ENCODE results near the gene ACSF3.

Gene ACSF3

DNA sequence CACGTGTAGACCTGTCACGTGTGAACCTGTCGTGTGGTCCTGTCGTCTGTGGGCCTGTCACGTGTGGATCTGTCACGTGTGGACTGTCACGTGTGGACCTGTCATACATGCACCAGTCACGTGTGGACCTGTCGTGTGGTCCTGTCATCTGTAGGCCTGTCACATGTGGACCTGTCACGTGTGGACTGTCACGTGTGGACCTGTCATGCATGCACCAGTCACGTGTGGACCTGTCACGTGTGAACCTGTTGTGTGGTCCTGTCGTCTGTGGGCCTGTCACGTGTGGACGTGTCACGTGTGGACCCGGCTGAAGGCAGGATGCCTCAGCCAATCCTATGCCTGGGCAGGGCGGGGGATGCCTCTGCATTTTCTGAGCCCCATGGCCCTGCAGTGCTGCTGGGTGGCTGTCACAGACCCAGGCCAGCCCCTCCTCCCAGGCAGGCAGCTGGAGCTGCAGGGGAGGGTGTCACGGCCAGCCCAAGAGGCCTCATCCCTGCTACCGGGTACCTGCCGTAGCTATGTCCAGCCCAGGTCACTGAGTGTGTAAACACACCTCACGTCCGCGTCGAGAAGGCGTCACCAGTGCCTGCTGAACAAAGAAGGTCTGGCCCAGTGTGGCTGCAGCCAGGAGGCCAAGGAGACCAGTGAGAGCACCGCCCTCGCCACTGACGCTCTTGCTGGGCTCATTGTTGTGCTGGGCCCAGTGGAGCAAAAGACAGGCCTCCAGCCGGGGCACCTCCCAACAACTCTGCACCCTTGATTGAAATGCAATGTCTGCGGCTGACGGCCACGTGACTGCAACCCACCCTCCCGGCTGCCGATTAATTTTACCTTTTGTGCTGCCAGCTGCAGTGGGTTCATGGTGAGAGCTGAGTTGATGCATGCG lies 18.6 kb upstream of the ACSF3 start:
- TF ChIP-seq GATA2 (IDR thresholded peaks at IDR 0.05; ENCODE audit: low read depth, low read length): no peak

- TF ChIP-seq GATA3 (IDR thresholded peaks at IDR 0.05; ENCODE audit: low read depth, low read length) (no peak), GATA2 (IDR thresholded peaks at IDR 0.05; ENCODE audit: low read depth, low read length) (no peak)
Measured at GRCh38 chr16:89076159-89076558, 17.5 kb upstream of the ACSF3 start.

GRCh38 chr16:89077076-89077475 lies 16.6 kb upstream of the ACSF3 start:
- no peak for TF ChIP-seq GATA2 (IDR thresholded peaks at IDR 0.05; ENCODE audit: low read depth, low read length)
- no peak for TF ChIP-seq GATA3 (IDR thresholded peaks at IDR 0.05; ENCODE audit: low read depth, low read length)

DNA sequence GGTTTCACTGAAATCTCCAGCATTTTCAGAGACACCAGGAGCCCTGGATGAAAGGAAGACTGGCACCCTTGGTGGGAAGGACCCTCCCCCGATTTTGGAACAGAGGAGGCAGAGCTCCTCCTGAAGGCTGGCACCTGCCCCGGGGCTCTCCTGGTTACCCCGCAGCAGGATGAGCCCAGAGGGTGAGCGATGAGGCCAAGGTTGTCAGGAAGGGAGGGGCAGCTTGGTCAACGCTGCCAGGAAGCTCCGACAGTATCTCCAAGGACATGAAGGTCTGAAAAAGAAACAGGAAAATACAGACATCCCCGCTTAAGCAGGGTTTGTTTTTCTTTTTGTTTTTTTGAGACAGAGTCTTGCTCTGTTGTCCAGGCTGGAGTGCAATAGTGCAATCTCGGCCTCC lies 15.5 kb upstream of the ACSF3 start:
- TF ChIP-seq GATA2 (IDR thresholded peaks at IDR 0.05; ENCODE audit: low read depth, low read length) (no peak), GATA3 (IDR thresholded peaks at IDR 0.05; ENCODE audit: low read depth, low read length) (no peak)

- TF ChIP-seq GATA3 (IDR thresholded peaks at IDR 0.05; ENCODE audit: low read depth, low read length) (no peak), GATA2 (IDR thresholded peaks at IDR 0.05; ENCODE audit: low read depth, low read length) (no peak)
Measured at GRCh38 chr16:89079434-89079980, 14.1 kb upstream of the ACSF3 start.

DNA sequence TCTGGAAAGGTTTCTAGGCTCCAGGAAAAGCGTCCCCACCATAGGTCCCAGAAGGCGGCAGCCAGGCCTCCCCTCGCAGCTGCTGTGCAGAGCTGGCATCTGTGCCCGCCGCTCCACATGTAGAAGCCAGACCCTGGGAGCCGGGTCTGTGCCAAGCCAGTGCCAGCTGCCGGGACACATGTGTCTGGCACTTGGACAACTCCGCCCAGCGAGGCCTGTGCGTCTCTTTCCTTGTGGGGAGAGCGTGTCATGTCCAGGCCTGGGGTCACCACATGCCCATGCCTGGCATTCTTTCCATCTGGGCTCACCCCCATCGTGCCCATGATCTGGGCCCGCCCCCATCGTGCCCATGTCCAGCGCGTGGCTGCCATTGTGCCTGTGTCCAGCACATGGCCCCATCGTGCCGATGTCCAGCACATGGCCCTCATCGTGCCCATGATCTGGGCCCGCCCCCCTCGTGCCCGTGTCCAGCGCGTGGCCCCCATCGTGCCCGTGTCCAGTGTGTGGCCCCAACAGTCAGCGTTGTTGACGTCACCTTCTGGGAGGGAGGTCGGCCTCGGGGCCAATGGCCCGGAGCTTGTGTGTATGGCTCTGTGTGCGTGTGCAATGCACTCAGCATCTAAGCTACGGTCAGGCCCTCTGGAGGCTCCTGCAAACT lies 13.3 kb upstream of the ACSF3 start:
- no peak for TF ChIP-seq GATA2 (IDR thresholded peaks at IDR 0.05; ENCODE audit: low read depth, low read length)
- TF ChIP-seq GATA3 (IDR thresholded peaks at IDR 0.05; ENCODE audit: low read depth, low read length): no peak

DNA sequence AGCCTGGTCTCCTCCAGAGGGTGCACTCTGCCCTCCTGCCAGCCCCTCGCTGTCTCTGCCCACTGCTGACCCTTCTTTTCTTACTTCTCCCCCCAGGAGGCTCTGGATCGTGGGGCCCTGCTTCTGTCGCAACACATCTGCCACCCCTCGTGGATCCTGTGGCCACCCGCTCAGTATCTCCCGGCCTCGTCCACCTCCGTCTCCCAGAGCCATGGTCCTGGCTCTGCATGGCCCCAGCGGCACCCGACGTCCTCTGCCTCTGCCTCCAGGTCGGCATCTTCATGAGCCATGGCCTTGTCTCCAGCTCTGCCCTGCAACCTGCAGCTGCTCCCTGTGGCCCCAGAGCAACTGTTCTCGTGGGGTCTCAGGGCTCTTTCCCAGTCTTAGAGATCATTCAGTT lies 12.1 kb upstream of the ACSF3 start:
- no peak for TF ChIP-seq GATA2 (IDR thresholded peaks at IDR 0.05; ENCODE audit: low read depth, low read length)
- TF ChIP-seq GATA3 (IDR thresholded peaks at IDR 0.05; ENCODE audit: low read depth, low read length): no peak

DNA sequence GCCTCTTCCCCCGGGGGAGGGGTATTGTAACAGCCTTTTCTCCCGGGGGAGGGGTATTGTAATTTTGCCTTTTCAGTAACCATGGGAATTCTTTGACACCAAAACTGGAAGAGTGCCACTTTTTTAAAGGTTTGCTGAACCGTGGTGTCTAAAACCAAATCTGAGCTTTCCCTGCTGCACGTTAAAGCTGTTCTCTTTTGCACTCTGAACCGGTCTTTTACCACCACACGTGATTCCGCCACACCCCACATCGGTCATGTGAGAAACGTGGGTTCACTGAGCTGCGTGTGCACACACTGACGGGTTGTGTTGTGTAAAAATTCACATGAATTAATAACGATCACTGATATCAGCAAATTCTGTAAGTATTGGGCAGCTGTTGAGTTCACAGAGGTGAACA lies 9.2 kb upstream of the ACSF3 start:
- TF ChIP-seq GATA2 (IDR thresholded peaks at IDR 0.05; ENCODE audit: low read depth, low read length) (no peak), GATA3 (IDR thresholded peaks at IDR 0.05; ENCODE audit: low read depth, low read length) (no peak)

DNA sequence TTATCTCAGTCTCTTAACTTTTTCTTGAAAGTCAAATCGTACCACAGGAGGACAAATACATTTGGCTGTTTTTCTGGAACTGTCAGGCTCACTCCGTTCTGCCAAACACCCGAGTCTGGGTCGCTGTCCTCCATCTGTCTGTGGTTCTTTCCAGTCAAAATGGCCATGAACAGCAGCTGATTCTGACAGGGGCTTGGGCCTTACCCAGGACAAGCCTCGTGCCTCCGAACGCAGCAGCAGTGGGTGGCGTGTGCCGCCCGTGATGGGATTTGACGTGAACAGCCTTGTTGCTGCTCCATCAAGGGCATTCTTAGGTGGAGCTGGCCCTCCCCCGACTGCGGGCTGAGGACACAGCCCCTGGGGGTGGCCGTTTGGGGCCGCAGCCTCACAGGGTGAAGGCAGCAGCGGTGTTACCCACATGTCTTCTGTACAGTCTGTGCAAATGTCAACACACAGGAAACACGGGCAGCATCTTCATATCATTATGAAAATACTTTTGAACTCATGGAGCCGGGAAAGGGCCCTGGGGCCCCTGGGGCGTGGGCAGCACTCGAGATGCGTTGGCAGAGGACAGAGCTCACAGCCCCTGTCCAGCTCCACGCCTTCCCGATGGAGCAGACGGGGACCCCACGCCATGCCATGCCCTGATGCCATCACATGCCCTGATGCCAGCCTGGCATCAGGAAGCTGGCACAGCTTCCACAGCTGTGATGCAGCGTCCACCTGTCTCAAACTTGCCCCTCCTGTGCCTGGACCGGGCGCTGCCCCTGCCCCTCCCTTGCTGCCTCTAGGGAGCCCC lies 8.6 kb upstream of the ACSF3 start:
- TF ChIP-seq GATA3 (IDR thresholded peaks at IDR 0.05; ENCODE audit: low read depth, low read length) (no peak), GATA2 (IDR thresholded peaks at IDR 0.05; ENCODE audit: low read depth, low read length) (no peak)

DNA sequence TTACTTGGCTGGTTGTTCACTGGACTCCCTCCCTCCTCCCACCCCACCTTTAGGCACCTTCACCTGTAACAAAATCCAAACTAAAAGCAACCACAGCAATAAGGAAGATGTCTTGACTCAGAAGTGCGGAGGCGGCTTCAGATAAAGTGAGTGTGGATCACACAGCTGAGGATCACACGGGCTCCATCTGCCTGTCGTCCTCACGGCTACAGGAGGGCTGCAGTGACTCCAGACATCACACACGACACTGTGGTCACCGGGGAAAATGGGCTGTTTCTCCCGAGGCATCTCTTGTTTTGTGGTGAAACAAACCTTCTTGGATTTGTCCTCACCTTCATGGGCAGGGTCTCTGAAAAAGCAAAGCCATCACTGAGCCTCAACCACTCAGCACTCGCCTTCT lies 7.9 kb upstream of the ACSF3 start:
- TF ChIP-seq GATA3 (IDR thresholded peaks at IDR 0.05; ENCODE audit: low read depth, low read length) (no peak), GATA2 (IDR thresholded peaks at IDR 0.05; ENCODE audit: low read depth, low read length) (no peak)

DNA sequence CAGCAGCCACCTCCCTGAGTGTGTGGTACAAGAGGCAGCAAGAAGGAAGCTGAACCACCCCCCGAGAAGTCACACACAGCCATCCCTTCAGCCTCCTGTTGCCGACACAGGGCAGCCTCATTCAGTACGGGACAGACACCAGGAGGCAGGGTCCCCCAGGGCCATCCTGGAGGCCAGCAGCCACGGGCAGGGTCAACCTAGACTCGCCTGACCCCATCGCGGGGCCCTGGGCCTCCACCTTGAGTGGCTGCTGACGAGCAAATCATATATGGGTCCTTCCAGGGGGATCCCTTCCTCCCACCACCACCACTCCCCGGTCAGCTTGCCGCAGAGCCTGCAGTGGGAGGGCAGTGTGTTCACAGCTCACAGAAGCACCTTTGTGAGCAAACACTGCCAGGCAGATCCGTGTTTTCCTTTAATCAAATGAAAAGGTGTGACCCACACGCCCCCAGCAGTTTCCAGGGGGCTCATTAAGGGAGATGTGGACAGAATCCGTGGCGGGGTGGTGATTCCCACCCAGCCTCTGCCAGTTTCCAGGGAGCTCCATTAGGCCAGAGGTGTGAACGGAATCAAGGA lies 5.6 kb upstream of the ACSF3 start:
- TF ChIP-seq GATA3 (IDR thresholded peaks at IDR 0.05; ENCODE audit: low read depth, low read length) (no peak), GATA2 (IDR thresholded peaks at IDR 0.05; ENCODE audit: low read depth, low read length) (no peak)

DNA sequence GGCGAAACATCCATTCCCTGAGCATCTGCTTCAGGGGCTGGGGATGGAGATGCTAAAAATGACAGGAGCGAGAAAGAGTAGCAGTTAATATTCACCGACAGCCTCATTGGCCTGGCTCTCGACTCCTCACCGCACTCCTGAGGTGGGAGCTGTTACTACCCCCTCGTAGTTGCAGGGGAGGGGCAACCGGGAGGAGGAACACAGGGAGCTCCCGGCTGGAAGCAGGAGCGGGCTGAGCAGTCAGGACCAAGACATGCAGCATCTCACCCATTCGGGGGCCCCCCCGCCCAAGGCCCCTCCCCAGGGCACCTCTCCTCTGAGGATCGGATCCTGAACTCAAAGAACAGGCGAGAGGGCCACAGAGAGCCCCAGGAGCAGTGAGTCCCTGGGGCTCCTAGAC lies 4.5 kb upstream of the ACSF3 start:
- no peak for TF ChIP-seq GATA2 (IDR thresholded peaks at IDR 0.05; ENCODE audit: low read depth, low read length)
- TF ChIP-seq GATA3 (IDR thresholded peaks at IDR 0.05; ENCODE audit: low read depth, low read length): no peak

DNA sequence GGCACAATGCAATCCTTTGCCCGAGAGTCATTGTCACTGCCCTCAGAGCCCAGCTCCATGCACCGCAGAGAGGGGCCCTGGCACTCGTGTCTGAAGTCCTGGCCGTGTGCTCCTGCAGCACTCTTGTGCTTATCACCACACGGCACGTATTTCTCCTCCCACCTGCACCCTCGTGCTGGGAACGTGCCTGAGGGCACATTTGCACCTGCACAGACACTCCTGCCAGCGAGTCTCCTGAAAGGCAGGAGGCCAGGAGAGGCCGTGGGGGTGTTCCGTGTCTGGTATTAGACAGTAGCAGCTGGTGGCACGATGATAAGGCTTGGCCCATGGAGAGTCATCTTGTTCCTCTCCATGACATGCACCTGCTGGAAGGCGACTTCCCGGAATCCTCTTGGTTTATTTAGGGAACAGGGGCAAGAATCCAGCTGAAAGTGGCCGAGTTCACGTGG lies 3.4 kb upstream of the ACSF3 start:
- TF ChIP-seq GATA2 (IDR thresholded peaks at IDR 0.05; ENCODE audit: low read depth, low read length) (no peak), GATA3 (IDR thresholded peaks at IDR 0.05; ENCODE audit: low read depth, low read length) (no peak)

Data from SH-SY5Y (cell line).